GM12891 (cell line): ENCODE results near the gene RBM27.

Source experiments
- DNase-seq: peaks from one replicate; pipeline ENCODE4 v3.0.0; 2011; ENCODE audit warnings: low spot score; ENCODE audit not compliant: insufficient read length
- FAIRE-seq: peaks from 2 replicates; lab custom pipeline; 2011; peaks lifted over from hg19 to GRCh38; lab: Jason Lieb, UNC
- PAX5 ChIP-seq: IDR thresholded peaks from 2 replicates; pipeline ENCODE4 v1.6.1; 2011; ENCODE audit warnings: low read length, moderate library complexity, mild to moderate bottlenecking; ENCODE audit not compliant: insufficient read depth, severe bottlenecking
- POLR2A ChIP-seq: IDR thresholded peaks from 2 replicates; pipeline ENCODE4 v1.6.1; 2011; ENCODE audit warnings: low read depth, low read length, control low read depth
- POLR2AphosphoS5 ChIP-seq: IDR thresholded peaks from 2 replicates; pipeline ENCODE4 v1.6.1; 2011; ENCODE audit warnings: low read depth, low read length, control low read depth
- POU2F2 ChIP-seq: IDR thresholded peaks from 2 replicates; pipeline ENCODE4 v1.6.1; 2011; ENCODE audit warnings: low read depth, mild to moderate bottlenecking, control low read depth, low read length, moderate library complexity
- SPI1 ChIP-seq: IDR thresholded peaks from 2 replicates; pipeline ENCODE4 v1.6.1; 2011; ENCODE audit warnings: low read depth, low read length, control low read depth
- TAF1 ChIP-seq: IDR thresholded peaks from 2 replicates; pipeline ENCODE4 v1.6.1; 2011; ENCODE audit warnings: low read depth, low read length, control low read depth

Gene RBM27

GRCh38 chr5:146223179-146223578, 19.8 kb downstream of the RBM27 start:
- TF ChIP-seq SPI1: no peak
- TF ChIP-seq TAF1: no peak
- no peak for TF ChIP-seq POU2F2
- FAIRE-seq (no peak), DNase-seq (no peak)

DNA sequence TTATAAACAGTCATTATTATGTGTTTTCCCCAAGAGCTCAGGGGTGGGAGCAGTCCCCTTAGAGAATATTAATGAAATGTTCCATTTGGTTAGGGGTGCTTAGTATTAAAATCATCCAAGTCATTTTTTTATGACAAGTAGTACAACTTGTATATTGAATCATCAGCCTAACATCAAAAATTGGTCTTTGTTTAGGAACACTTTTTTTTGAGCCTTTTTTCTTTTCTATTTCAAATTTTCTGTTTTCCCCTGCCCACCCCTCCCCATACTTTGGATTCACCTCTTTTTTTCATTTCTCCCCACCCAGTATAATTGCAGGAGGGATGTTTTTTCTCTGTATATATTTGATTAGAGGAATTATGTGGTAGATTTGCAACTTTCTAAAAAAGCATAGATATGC, 25.8 kb downstream of the RBM27 start:
- no peak for FAIRE-seq
- no peak for TF ChIP-seq SPI1
- TF ChIP-seq POLR2A: no peak
- no peak for TF ChIP-seq POLR2AphosphoS5
- TF ChIP-seq TAF1: no peak
- no peak for TF ChIP-seq POU2F2
- no peak for TF ChIP-seq PAX5
- no peak for DNase-seq

GRCh38 chr5:146232223-146232622, 28.8 kb downstream of the RBM27 start:
- TF ChIP-seq TAF1 (no peak), POU2F2 (no peak), SPI1 (no peak), POLR2AphosphoS5 (no peak), PAX5 (no peak), POLR2A (no peak)
- DNase-seq (no peak), FAIRE-seq (no peak)

DNA sequence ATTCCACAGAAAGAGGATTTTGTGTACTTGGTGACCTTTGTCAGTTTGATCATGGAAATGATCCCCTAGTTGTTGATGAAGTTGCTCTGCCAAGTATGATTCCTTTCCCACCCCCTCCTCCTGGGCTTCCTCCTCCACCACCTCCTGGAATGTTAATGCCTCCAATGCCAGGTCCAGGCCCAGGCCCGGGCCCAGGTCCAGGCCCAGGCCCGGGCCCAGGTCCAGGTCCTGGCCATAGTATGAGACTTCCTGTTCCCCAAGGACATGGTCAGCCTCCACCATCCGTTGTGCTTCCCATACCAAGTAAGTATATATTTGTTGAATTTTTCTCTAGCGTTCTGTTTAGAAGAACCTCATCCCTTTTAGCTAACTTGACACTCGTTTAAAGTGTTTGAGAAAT, 30.0 kb downstream of the RBM27 start:
- DNase-seq (no peak), FAIRE-seq (no peak)
- TF ChIP-seq POLR2A: no peak
- no peak for TF ChIP-seq POU2F2
- no peak for TF ChIP-seq POLR2AphosphoS5
- TF ChIP-seq PAX5: no peak
- no peak for TF ChIP-seq TAF1
- no peak for TF ChIP-seq SPI1

GRCh38 chr5:146238973-146239372, 35.6 kb downstream of the RBM27 start:
- DNase-seq: no peak
- FAIRE-seq: no peak
- TF ChIP-seq POU2F2: no peak

DNA sequence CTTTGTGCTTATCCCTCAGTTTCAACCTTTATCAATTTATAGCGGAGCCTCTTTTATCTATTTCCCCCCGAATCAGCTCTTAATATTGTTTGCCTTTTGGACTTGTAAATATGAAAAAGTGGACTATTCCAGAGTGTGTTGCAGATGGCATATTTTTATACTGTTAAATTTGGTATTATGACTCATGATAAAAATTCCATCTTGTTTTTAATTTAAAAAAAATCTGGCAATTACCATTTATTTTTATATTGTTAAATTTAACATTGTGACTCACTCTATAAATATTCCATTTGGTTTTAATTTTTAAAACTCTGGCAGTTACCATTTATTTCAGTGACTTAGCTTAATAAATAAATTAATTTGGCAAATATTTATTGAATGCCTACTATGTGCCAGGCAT, 37.5 kb downstream of the RBM27 start:
- TF ChIP-seq POU2F2 (no peak), TAF1 (no peak), POLR2A (no peak), POLR2AphosphoS5 (no peak), PAX5 (no peak), SPI1 (no peak)
- DNase-seq (no peak), FAIRE-seq (no peak)

DNA sequence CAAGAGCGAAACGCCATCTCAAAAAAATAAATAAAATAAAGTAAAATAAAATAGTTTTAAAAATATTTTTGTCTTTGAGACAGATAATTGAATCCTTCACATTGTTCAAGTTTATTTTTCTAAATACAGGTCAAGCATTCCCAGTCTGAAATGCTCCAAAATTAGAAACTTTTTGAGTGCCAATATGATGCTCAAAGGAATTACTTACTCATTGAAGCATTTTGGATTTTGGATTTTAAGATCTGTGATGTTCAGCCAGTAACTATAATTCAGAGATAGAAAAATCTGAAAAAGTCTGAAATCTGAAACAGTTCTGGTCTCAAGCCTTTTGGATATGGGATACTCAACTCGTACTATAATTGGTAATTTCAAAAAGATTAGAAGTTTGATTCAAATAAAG, 39.8 kb downstream of the RBM27 start:
- DNase-seq (no peak), FAIRE-seq (no peak)
- TF ChIP-seq PAX5 (no peak), SPI1 (no peak), POLR2A (no peak), TAF1 (no peak), POLR2AphosphoS5 (no peak), POU2F2 (no peak)

- DNase-seq (no peak), FAIRE-seq (peak; percentile 9)
- TF ChIP-seq POU2F2 (no peak), TAF1 (no peak), SPI1 (no peak), POLR2AphosphoS5 (no peak), POLR2A (no peak), PAX5 (no peak)
These were observed 45.2 kb downstream of the RBM27 start for GRCh38 chr5:146248561-146248960.

DNA sequence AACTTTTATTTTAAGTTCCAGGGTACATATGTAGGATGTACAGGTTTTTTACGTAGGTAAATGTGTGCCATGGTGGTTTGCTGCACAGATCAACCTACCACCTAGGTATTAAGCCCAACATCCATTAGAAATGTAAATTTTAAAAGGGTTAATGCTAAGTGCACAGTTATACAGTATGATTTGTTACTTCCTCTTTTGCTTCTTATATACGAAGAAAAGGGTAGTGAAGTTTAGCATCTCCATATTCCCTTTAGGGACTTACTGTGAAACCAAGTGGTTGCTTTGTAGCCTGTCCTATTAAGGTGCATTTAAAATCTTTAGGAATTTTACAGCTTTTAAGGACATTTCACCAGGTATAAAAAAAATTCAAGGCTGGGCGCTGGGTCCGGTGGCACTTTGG, 46.4 kb downstream of the RBM27 start:
- no peak for DNase-seq
- no peak for TF ChIP-seq POLR2AphosphoS5
- peak; percentile 6; the same call in 1 of the 2 replicates for TF ChIP-seq SPI1
- no peak for FAIRE-seq
